IgD-negative memory B cell (primary cell): Measurements from ENCODE around the gene ACAP1. TPM values are rescaled to one million over a fixed set of nuclear protein-coding genes. Genes with fewer than 3 reads are reported as not detected.
A peak's percentile ranks its signal among the peaks of the same experiment; 100 is the strongest.

ENCODE experiments used
- H3K27ac Mint-ChIP-seq, 3 donors: one replicate each; pipeline ENCODE4 v1.8.0; 2020 to 2022; ENCODE audit warnings: mild to moderate bottlenecking in 3 of 3, mixed read lengths in 3 of 3, moderate library complexity in 1 of 3
- H3K27me3 Mint-ChIP-seq: one replicate; pipeline ENCODE4 v1.8.0; 2021; ENCODE audit warnings: mixed read lengths
- H3K36me3 Mint-ChIP-seq: one replicate; pipeline ENCODE4 v1.8.0; 2020; ENCODE audit warnings: mild to moderate bottlenecking, mixed read lengths
- H3K4me1 Mint-ChIP-seq, 3 donors: one replicate each; pipeline ENCODE4 v1.8.0; 2020 to 2022; ENCODE audit warnings: mixed read lengths in 3 of 3, mild to moderate bottlenecking in 1 of 3
- H3K4me3 Mint-ChIP-seq, 4 donors: one replicate each; pipeline ENCODE4 v1.8.0; 2020 to 2022; ENCODE audit warnings: mild to moderate bottlenecking in 4 of 4, mixed read lengths in 4 of 4, moderate library complexity in 3 of 4
- H3K9me3 Mint-ChIP-seq, 3 donors: one replicate each; pipeline ENCODE4 v1.8.0; 2020 to 2021; ENCODE audit warnings: mixed read lengths in 3 of 3, mild to moderate bottlenecking in 1 of 3
- polyA plus RNA-seq: library from polyadenylated mRNA; unstranded; fragments of 300-500 nt; fragmentation: Illumina TruSeq; gene quantifications from one replicate; pipeline ENCODE4 v1.2.3, GENCODE V29; 2021

Gene ACAP1
- polyA plus RNA-seq, 1 donor from 2014 or later, result 251 TPM

- no peaks in the 10 kb centered on the region for H3K27me3 Mint-ChIP-seq
- peaks cover 5 to 12% (median 12%) of the 10 kb centered on the region in 3 donors for H3K4me1 Mint-ChIP-seq
- peak overlapping the region in 1 of 4 donors; percentile 72 for H3K4me3 Mint-ChIP-seq
- peak overlapping the region in 1 of 3 donors; percentile 29 for H3K27ac Mint-ChIP-seq
- H3K9me3 Mint-ChIP-seq, result no peaks in the 10 kb centered on the region
- no peaks in the 10 kb centered on the region for H3K36me3 Mint-ChIP-seq
These were observed 55.0 kb downstream of the ACAP1 start for GRCh38 chr17:7391307-7391706.

DNA sequence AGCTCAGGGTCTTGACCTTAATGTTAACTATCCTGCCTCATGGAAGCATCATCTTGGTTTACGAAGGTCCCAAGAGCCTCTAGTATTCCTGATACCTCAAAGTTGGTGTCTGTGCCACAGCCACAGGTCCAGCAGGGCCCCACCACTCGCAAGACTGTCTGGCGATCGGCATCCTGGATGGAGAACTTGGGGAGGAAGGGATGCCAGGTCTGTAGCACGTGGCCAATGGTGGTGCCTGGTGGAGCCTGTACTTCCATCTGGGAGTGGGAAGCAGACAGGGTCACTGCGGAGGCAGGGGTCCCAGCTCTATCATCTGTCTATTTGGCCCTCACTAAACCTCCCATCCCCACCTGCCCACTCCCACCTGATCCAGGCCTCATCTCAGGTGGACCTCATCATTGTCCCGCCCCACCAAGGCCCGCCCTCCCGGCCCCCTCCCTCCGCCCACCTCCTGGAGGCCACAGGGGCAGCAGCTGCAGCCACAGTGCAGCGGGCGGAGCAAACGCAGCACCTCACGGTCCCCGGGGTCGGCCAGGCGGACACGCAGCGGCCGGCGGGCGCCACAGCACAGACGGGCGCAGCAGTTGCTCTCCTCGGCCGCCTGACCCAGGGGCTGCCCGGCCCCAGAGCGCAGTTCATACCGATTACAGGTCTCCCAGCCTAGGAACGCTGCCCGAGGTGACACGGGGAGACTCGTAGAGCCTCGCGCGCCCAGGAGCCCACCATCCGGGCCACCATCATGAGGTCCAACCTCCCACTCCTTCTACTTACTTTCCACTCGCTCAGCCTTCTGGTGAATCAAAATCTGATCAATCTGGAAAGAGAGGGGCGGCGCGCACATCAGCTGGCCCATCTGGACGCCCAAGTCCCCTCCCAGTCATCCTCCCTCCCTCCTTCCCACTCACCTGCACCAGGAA, 56.6 kb downstream of the ACAP1 start:
- H3K4me3 Mint-ChIP-seq, result peak overlapping the region; percentile 92 to 98 (median 94)
- no peaks in the 10 kb centered on the region for H3K27me3 Mint-ChIP-seq
- no peaks in the 10 kb centered on the region for H3K9me3 Mint-ChIP-seq
- peaks cover 5 to 12% (median 12%) of the 10 kb centered on the region in 3 donors for H3K4me1 Mint-ChIP-seq
- H3K36me3 Mint-ChIP-seq, result no peaks in the 10 kb centered on the region
- peak overlapping the region in 1 of 3 donors; percentile 65 for H3K27ac Mint-ChIP-seq

- H3K36me3 Mint-ChIP-seq, result no peaks in the 10 kb centered on the region
- no peaks in the 10 kb centered on the region for H3K27me3 Mint-ChIP-seq
- peaks cover 10 to 12% (median 12%) of the 10 kb centered on the region in 3 donors for H3K4me1 Mint-ChIP-seq
- H3K9me3 Mint-ChIP-seq, result no peaks in the 10 kb centered on the region
- H3K4me3 Mint-ChIP-seq, result peak overlapping the region; percentile 92 to 98 (median 96)
- peak overlapping the region; percentile 85 to 94 (median 90) for H3K27ac Mint-ChIP-seq
These were observed 57.5 kb downstream of the ACAP1 start for GRCh38 chr17:7393613-7394451.

GRCh38 chr17:7394452-7395191, 58.3 kb downstream of the ACAP1 start, which contains the start of gene PLSCR3:
PLSCR3 (minus strand) TSS chr17:7394525; CDS start chr17:7394110, 415 bp downstream.
- Mint-ChIP-seq H3K9me3 (no peaks in the 10 kb centered on the region), H3K4me1 (peaks cover 12% of the 10 kb centered on the region in 3 donors), H3K36me3 (no peaks in the 10 kb centered on the region), H3K27me3 (no peaks in the 10 kb centered on the region), H3K4me3 (peak within 1 kb of the TSS; percentile 92 to 98 (median 96)), H3K27ac (peak within 1 kb of the TSS; percentile 90 to 94 (median 92))

GRCh38 chr17:7396147-7396546, 59.8 kb downstream of the ACAP1 start:
- Mint-ChIP-seq H3K36me3 (no peaks in the 10 kb centered on the region), H3K27me3 (no peaks in the 10 kb centered on the region), H3K9me3 (no peaks in the 10 kb centered on the region), H3K4me3 (peak overlapping the region; percentile 32 to 81 (median 63)), H3K27ac (peak overlapping the region in 2 of 3 donors; percentile 20 to 74), H3K4me1 (peaks cover 12% of the 10 kb centered on the region in 3 donors)

- Mint-ChIP-seq H3K36me3 (no peaks in the 10 kb centered on the region), H3K4me1 (peaks cover 12 to 18% (median 12%) of the 10 kb centered on the region in 3 donors), H3K4me3 (peak overlapping the region in 2 of 4 donors; percentile 32 to 55), H3K9me3 (no peaks in the 10 kb centered on the region), H3K27me3 (no peaks in the 10 kb centered on the region), H3K27ac (no peak overlapping the region)
These were observed 62.3 kb downstream of the ACAP1 start for GRCh38 chr17:7398612-7399011.

Other genes starting within 250 kb of the ACAP1 start
- gene ASGR2, start 221.7 kb upstream of the ACAP1 start, polyA plus RNA-seq, result 0.60 TPM
- 0.50 TPM for gene ASGR1, start 157.2 kb upstream of the ACAP1 start, polyA plus RNA-seq
- 0.38 TPM for gene DLG4, start 116.7 kb upstream of the ACAP1 start, polyA plus RNA-seq
- gene ACADVL, start 116.6 kb upstream of the ACAP1 start, polyA plus RNA-seq, result 88.6 TPM
- gene DVL2, start 102.0 kb upstream of the ACAP1 start, polyA plus RNA-seq, result 32.3 TPM
- gene PHF23, start 97.1 kb upstream of the ACAP1 start, polyA plus RNA-seq, result 38.2 TPM
- 1,138 TPM for gene GABARAP, start 94.1 kb upstream of the ACAP1 start, polyA plus RNA-seq
- 48.7 TPM for gene CTDNEP1, start 84.8 kb upstream of the ACAP1 start, polyA plus RNA-seq
- 86.8 TPM for gene ELP5, start 84.3 kb upstream of the ACAP1 start, polyA plus RNA-seq
- 1.2 TPM for gene CLDN7, start 74.1 kb upstream of the ACAP1 start, polyA plus RNA-seq
- gene SLC2A4, start 54.8 kb upstream of the ACAP1 start, polyA plus RNA-seq, result not detected
- not detected for gene YBX2, start 41.9 kb upstream of the ACAP1 start, polyA plus RNA-seq
- 221 TPM for gene EIF5A, start 28.9 kb upstream of the ACAP1 start, polyA plus RNA-seq
- gene GPS2, start 21.2 kb upstream of the ACAP1 start, polyA plus RNA-seq, result 128 TPM
- gene NEURL4, start 7.2 kb upstream of the ACAP1 start, polyA plus RNA-seq, result 1.7 TPM
- 6.8 TPM for gene KCTD11, start 15.6 kb downstream of the ACAP1 start, polyA plus RNA-seq
- not detected for gene TMEM95, start 18.6 kb downstream of the ACAP1 start, polyA plus RNA-seq
- 4.4 TPM for gene TNK1, start 44.6 kb downstream of the ACAP1 start, polyA plus RNA-seq
- 113 TPM for gene PLSCR3, start 58.0 kb downstream of the ACAP1 start, polyA plus RNA-seq
- 84.7 TPM for gene TMEM256, start 67.6 kb downstream of the ACAP1 start, polyA plus RNA-seq
- gene NLGN2, start 71.3 kb downstream of the ACAP1 start, polyA plus RNA-seq, result not detected
- not detected for gene SPEM1, start 83.8 kb downstream of the ACAP1 start, polyA plus RNA-seq
- not detected for gene SPEM2, start 89.1 kb downstream of the ACAP1 start, polyA plus RNA-seq
- not detected for gene SPEM3, start 92.3 kb downstream of the ACAP1 start, polyA plus RNA-seq
- gene TMEM102, start 98.9 kb downstream of the ACAP1 start, polyA plus RNA-seq, result 25.5 TPM
- gene FGF11, start 103.0 kb downstream of the ACAP1 start, polyA plus RNA-seq, result not detected
- gene CHRNB1, start 108.5 kb downstream of the ACAP1 start, polyA plus RNA-seq, result 13.8 TPM
- gene ZBTB4, start 143.1 kb downstream of the ACAP1 start, polyA plus RNA-seq, result 15.9 TPM
- not detected for gene SLC35G6, start 144.9 kb downstream of the ACAP1 start, polyA plus RNA-seq
- gene POLR2A, start 147.8 kb downstream of the ACAP1 start, polyA plus RNA-seq, result 55.7 TPM
- gene TNFSF12, start 212.5 kb downstream of the ACAP1 start, polyA plus RNA-seq, result 45.1 TPM
- 5.1 TPM for gene TNFSF13, start 222.2 kb downstream of the ACAP1 start, polyA plus RNA-seq
- 19.0 TPM for gene SENP3, start 225.4 kb downstream of the ACAP1 start, polyA plus RNA-seq
- 26.9 TPM for gene CD68, start 243.1 kb downstream of the ACAP1 start, polyA plus RNA-seq
- gene MPDU1, start 247.3 kb downstream of the ACAP1 start, polyA plus RNA-seq, result 37.9 TPM